ENCODE results near the gene CLTB. TPM values are rescaled to one million over a fixed set of nuclear protein-coding genes. Genes with fewer than 3 reads are reported as not detected.

Gene CLTB, protein sequence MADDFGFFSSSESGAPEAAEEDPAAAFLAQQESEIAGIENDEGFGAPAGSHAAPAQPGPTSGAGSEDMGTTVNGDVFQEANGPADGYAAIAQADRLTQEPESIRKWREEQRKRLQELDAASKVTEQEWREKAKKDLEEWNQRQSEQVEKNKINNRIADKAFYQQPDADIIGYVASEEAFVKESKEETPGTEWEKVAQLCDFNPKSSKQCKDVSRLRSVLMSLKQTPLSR
- 137 TPM for polyA plus RNA-seq (2012; ENCODE audit: insufficient read length, low read depth)

GRCh38 chr5:176415952-176416924 lies at the start of gene CLTB:
TSS of gene CLTB (minus strand) at chr5:176416539. CDS start at chr5:176416363, 176 bp downstream.
- TF ChIP-seq FOXP2 (optimal IDR thresholded peaks at IDR 0.05; ENCODE audit: borderline replicate concordance, extremely low read depth, extremely low read length, insufficient read depth) (peak; percentile 91), TAF1 (IDR thresholded peaks at IDR 0.05; ENCODE audit: borderline replicate concordance, insufficient read depth, low read length) (0 out of 2 replicates have a peak, but pooled peaks have one; percentile 39), POLR2AphosphoS5 (IDR thresholded peaks at IDR 0.05; ENCODE audit: low read depth, low read length) (no peak), SIN3A (IDR thresholded peaks at IDR 0.05; ENCODE audit: borderline replicate concordance, insufficient read depth, low read length) (no peak)
- TF ChIP-seq, protein P1, sequence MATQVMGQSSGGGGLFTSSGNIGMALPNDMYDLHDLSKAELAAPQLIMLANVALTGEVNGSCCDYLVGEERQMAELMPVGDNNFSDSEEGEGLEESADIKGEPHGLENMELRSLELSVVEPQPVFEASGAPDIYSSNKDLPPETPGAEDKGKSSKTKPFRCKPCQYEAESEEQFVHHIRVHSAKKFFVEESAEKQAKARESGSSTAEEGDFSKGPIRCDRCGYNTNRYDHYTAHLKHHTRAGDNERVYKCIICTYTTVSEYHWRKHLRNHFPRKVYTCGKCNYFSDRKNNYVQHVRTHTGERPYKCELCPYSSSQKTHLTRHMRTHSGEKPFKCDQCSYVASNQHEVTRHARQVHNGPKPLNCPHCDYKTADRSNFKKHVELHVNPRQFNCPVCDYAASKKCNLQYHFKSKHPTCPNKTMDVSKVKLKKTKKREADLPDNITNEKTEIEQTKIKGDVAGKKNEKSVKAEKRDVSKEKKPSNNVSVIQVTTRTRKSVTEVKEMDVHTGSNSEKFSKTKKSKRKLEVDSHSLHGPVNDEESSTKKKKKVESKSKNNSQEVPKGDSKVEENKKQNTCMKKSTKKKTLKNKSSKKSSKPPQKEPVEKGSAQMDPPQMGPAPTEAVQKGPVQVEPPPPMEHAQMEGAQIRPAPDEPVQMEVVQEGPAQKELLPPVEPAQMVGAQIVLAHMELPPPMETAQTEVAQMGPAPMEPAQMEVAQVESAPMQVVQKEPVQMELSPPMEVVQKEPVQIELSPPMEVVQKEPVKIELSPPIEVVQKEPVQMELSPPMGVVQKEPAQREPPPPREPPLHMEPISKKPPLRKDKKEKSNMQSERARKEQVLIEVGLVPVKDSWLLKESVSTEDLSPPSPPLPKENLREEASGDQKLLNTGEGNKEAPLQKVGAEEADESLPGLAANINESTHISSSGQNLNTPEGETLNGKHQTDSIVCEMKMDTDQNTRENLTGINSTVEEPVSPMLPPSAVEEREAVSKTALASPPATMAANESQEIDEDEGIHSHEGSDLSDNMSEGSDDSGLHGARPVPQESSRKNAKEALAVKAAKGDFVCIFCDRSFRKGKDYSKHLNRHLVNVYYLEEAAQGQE (IDR thresholded peaks at IDR 0.05; ENCODE audit: insufficient read depth in 1 of 2, low read depth in 2 of 2, low read length in 2 of 2), result no peak

DNA sequence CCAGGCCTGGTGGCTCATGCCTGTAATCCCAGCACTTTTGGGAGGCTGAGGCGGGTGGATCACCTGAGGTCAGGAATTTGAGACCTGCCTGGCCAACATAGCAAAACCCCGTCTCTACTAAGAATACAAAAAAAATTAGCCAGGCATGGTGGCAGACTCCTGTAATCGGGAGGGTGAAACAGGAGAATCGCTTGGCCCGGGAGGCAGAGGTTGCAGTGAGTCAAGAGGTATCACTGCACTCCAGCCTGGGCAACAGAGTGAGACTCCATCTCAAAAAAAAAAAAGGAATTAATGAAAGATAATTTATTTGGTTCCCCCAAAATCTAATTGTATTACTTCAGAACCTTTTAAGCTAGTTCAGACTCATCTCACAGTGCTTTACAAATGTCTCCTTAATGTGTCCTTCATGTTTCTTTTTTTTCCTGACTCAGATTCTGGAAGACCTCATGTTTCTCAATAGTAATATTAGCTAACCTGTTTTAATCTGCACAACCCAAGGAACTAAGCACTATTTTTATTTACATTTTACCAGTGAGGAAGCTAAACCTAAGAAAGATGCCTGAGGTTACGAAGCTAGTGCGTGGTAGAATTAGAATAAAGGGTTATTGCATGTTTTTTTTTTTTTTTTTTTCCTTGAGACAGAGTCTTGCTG lies 46.9 kb upstream of the CLTB start:
- TF ChIP-seq, protein P1 (IDR thresholded peaks at IDR 0.05; ENCODE audit: insufficient read depth in 1 of 2, low read depth in 2 of 2, low read length in 2 of 2), result no peak
- TF ChIP-seq FOXP2 (optimal IDR thresholded peaks at IDR 0.05; ENCODE audit: borderline replicate concordance, extremely low read depth, extremely low read length, insufficient read depth), result no peak
- no peak for TF ChIP-seq POLR2AphosphoS5 (IDR thresholded peaks at IDR 0.05; ENCODE audit: low read depth, low read length)
- no peak for TF ChIP-seq SIN3A (IDR thresholded peaks at IDR 0.05; ENCODE audit: borderline replicate concordance, insufficient read depth, low read length)
- TF ChIP-seq TAF1 (IDR thresholded peaks at IDR 0.05; ENCODE audit: borderline replicate concordance, insufficient read depth, low read length), result no peak

DNA sequence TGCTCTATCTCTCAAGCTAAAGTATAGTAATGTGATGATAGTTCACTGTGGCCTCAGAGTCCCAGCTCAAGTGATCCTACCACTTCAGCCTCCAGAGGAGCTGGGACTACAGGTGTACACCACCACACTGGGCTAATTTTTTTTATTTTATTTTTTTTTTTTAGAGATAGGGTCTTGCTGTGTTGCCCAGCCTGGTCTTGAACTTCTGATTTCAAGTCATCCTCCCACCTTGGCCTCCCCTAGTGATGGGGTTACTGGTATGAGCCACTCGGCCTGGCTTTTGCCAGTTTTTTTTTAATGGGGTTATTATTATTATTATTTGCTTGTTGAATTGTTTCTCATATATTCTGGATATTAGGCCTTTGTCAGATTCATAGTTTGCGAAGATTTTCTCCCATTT lies 45.0 kb upstream of the CLTB start:
- no peak for TF ChIP-seq SIN3A (IDR thresholded peaks at IDR 0.05; ENCODE audit: borderline replicate concordance, insufficient read depth, low read length)
- TF ChIP-seq POLR2AphosphoS5 (IDR thresholded peaks at IDR 0.05; ENCODE audit: low read depth, low read length), result no peak
- TF ChIP-seq FOXP2 (optimal IDR thresholded peaks at IDR 0.05; ENCODE audit: borderline replicate concordance, extremely low read depth, extremely low read length, insufficient read depth), result no peak
- no peak for TF ChIP-seq TAF1 (IDR thresholded peaks at IDR 0.05; ENCODE audit: borderline replicate concordance, insufficient read depth, low read length)
- TF ChIP-seq, protein P1 (IDR thresholded peaks at IDR 0.05; ENCODE audit: insufficient read depth in 1 of 2, low read depth in 2 of 2, low read length in 2 of 2), result no peak

GRCh38 chr5:176458904-176459561 lies 42.7 kb upstream of the CLTB start:
- TF ChIP-seq SIN3A (IDR thresholded peaks at IDR 0.05; ENCODE audit: borderline replicate concordance, insufficient read depth, low read length) (no peak), POLR2AphosphoS5 (IDR thresholded peaks at IDR 0.05; ENCODE audit: low read depth, low read length) (no peak), TAF1 (IDR thresholded peaks at IDR 0.05; ENCODE audit: borderline replicate concordance, insufficient read depth, low read length) (no peak), FOXP2 (optimal IDR thresholded peaks at IDR 0.05; ENCODE audit: borderline replicate concordance, extremely low read depth, extremely low read length, insufficient read depth) (no peak)
- TF ChIP-seq, protein P1 (IDR thresholded peaks at IDR 0.05; ENCODE audit: insufficient read depth in 1 of 2, low read depth in 2 of 2, low read length in 2 of 2), result no peak

Measured in PFSK-1 (cell line).